Stimulated activated CD8-positive, alpha-beta memory T cell treated with anti-CD3 and anti-CD28 coated beads, Interleukin-15, amount 100 ng/mL, for 48 hours (primary cell): Measurements from ENCODE around the gene ESF1.

Source experiments
- DNase-seq, 2 donors: peaks; one replicate each; pipeline ENCODE4 v3.0.0-alpha.2; 2020; ENCODE audit warnings: low read depth in 2 of 2

Gene ESF1

DNA sequence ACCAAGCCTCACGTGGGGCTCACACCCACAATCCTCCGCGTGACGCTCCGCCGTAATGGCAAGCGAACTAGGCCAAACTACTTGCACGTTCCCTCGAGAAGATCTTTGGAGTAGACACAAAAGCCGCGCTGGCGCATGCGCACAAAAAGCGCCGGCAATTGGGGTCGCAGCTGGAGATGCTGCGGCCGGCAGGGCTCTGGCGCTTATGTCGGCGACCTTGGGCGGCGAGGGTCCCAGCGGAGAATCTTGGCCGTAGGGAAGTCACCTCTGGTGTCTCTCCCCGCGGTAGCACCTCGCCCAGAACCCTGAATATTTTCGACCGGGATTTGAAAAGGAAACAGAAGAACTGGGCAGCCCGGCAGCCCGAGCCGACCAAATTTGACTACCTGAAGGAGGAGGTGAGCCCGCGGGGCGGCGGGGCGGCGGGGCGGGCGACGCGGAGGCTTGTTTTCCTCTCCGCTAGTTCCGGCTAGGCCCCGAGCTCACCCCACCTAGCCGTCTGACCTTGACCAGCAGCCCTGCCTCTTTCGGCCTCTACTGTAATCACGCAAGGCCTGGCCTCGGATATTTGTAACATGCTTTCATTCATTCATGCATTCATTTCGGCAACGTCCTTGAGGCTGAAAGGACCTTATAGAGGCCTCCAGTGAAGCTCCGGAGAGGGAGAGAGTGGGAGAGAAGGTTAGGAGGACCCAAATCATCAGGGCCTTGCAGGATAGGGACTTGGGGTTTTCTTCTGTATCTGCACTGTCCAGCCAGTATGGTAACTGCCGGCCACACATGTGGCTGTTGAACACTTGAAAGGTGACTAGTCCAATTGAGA, at the start of gene ESF1, which contains the start of gene NDUFAF5:
ESF1 (minus strand) TSS at position 27 of the 823 bp plus-strand sequence. CDS start 1,779 bp downstream, outside the sequence.
NDUFAF5 (plus strand) TSS at position 136 of the 823 bp plus-strand sequence; CDS start at position 177, 41 bp downstream.
- DNase-seq: peak; percentile 87 to 91

- DNase-seq: no peak
These were observed 46.8 kb upstream of the ESF1 start for GRCh38 chr20:13831476-13831875.

GRCh38 chr20:13825465-13825864, 40.7 kb upstream of the ESF1 start:
- DNase-seq: no peak

GRCh38 chr20:13824459-13824858, 39.7 kb upstream of the ESF1 start:
- no peak for DNase-seq

DNA sequence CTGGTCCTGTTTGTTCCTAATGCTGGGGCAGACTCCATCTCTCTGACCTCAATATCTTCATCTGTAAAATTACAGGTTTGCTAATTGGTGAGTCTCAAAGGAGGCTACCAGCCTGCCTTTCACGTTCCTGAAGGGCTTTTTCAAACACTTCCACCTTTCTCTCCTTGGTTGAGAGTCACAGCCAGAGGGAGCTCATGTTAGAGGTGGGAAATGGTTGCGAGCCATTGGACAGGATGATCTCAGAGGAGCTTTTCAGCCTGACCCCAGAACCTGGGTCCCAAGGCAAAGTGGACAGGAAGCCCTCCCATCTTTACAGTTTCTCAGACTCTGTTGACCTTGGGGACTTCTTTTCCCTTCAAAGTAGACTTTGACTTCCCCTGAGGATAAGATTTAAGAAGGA, 37.7 kb upstream of the ESF1 start:
- no peak for DNase-seq

- no peak for DNase-seq
These were observed 37.2 kb upstream of the ESF1 start for GRCh38 chr20:13821876-13822275.

GRCh38 chr20:13819885-13820645, 35.3 kb upstream of the ESF1 start:
- no peak for DNase-seq

- no peak for DNase-seq
These were observed 32.6 kb upstream of the ESF1 start for GRCh38 chr20:13817342-13817741.

DNA sequence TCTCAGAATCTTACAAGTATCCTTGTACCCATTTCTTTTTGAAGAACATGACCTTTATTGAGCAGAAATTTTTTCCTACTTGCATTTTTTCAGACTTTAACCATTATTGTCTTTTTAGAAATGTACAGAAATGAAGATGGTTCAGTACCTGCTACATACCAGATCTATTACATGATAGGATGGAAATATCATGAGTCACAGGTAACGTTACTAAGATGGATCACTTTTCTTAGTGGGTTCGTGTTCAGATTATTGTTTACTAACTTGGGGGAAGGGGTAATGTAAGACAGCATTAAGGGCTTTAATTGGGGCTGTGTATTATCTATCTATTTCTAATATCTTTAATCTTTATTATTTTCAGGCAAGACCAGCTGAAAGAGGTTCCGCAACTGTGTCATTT, 32.0 kb upstream of the ESF1 start:
- DNase-seq: no peak

DNA sequence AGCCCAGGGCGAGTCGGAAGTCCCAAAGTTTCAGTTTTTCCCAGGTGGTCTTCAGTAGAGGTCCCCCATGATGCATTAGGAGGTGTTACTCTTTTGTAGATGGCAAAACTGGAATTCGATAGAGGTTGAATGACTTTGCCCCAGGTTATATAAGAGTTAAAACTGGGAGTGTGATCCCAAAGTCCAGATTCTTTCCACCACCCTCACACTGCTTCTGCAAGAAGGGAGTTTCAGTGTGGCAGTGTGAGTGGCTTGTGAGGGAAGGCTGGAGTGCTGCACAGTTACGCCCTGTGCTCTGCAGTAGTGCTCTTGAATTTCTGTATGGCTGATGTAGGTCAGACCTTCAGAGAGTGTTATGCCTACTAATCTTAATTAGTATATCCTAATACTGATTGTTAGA, 30.0 kb upstream of the ESF1 start:
- no peak for DNase-seq

DNA sequence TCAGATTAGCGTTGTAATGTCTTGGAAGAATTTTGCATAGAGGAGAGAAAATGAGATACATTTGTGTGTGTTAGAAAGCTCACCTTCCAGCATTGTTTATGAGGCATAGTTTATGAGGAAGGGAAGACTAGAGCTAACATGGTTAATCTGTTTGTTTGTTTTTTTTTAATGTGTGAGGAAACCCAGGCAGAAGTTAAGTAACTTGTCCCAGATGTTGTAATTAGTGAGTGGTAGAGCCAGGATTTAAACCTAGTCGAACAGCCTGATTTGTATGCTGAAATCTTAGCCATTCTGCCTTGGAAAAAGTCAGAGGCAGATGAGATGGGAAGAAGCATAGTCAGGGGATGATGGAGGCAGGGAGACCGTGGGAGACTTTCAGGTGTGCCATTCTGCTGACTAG, 29.2 kb upstream of the ESF1 start:
- no peak for DNase-seq

DNA sequence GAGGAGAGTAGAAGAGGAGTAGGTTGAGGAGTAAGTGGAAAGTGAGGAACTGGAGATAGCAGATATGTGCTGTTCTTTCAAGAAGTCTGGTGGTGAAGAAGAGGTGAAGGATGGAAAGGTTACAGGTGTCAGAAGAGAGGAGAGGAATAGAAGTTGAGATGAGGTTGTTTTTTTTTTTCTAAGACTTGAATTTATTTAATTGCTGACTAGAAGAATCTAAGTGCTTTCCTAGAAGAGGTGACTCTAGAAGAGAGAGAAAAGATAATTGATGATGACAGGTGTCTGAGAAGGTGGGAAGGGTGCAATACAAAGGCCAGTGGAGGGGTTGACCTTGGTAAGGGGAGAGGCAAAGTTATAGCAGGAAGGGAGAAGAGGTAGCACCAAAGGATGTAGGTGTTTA, 25.7 kb upstream of the ESF1 start:
- no peak for DNase-seq

DNA sequence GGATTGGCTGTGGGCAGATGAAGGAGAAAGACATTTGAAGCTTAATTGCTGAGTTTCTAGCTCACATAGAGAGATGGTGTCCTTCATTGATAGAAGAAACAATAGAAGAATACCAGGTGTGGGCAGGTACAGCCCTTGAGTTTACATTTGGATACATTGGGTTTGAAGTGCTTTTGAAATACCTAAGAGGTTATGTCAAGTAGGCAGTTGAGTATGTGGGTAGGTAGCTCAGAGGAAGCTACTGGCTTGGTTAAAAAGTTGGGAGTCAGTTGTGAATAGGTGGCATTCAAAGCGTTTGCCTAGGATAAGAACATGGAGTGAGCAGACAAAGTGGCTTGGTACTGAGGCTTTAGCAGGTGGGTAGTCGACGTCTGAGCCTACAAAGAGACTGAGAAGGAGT, 25.1 kb upstream of the ESF1 start:
- no peak for DNase-seq

- no peak for DNase-seq
These were observed 24.7 kb upstream of the ESF1 start for GRCh38 chr20:13809373-13809772.

GRCh38 chr20:13800728-13801134, 16.0 kb upstream of the ESF1 start:
- DNase-seq: no peak

DNA sequence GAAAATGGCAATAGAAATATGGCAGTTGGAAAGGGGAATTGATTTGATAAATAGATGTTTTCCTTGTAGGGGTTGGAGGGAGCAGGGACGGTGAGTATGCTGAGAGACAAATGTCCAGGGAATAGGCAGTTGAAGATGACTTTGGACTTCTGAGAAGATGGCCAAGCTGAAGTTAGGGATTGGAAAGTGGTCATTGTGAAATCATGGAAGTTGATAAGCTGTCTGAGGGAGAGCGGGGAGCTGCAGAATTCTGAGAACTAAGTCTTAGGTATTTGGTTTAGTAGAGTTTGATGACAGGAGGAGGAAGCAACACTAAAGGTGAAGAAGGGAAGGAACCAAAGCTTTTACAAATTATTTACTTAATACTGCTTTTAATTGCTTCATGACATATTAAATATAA, 15.3 kb upstream of the ESF1 start:
- no peak for DNase-seq

GRCh38 chr20:13799040-13799439, 14.3 kb upstream of the ESF1 start:
- DNase-seq: no peak

- DNase-seq: no peak
These were observed 9.9 kb upstream of the ESF1 start for GRCh38 chr20:13794667-13795066.

GRCh38 chr20:13793001-13793400, 8.3 kb upstream of the ESF1 start:
- no peak for DNase-seq

DNA sequence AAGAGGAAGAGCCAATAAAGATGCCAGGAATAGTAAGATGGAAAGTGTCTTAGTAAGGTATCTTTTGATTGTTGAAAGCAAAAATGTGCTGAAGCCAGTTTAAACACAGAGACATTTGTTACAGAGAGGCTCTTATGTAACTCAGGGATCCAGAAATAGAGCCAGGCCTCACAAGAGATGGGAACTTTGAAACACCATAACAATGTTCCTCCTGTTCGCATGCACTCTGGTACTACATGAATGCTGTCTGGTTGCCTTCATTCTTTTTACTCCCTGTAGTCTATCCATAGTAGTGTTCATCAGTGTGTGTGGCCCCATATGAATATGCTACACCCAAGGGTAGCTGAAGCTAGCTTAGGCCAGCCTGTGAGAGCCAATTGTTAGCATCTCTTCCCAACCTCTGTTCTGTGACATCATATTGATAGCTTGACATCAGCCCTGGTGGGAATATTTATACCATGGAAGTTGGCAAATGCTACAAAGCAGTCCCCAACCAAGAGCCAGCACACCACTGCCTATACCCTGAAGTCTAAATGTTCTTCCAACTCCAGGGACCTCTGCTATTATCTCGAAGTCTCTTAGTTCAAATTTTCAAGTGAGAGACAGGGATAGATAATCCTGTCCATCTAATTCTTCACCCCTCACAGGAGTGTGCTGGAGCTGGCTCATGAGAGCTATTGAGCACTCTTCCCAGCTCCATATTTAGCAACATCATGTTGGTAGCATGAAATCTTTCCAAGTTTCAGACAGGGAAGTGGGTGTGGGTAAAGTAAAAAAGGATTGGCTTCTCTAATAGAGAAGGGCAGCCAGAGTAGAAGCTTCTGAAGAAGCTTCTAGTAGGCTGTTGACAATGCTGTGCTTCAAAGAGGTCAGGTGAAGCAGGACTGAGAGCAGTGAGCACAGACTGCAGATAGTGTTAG, 7.1 kb upstream of the ESF1 start:
- no peak for DNase-seq

DNA sequence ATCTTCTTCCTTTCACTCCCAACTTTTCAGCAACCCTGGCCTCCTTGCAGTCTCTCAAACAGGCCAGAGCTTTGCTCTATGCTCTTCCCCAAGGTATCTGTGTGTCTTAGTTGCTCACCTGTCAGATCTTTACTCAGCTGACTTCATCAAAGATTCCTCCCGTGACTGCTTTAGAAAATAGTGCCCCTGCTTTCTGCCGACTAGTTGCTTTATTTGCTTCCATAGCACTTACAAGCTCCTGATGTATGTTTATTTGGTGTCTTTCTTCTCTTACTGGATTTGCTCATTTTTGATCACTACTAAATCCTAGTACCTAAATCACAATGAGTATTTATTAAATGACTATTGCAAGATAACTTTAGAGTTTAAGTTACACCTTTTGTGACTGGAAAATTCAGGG, 6.0 kb upstream of the ESF1 start:
- no peak for DNase-seq
